NT2/D1 (cell line): ENCODE measurements around the gene APC.

Experiments
- SUZ12 ChIP-seq: IDR thresholded peaks from 2 replicates; pipeline ENCODE4 v1.6.1; 2011; ENCODE audit not compliant: insufficient read length, insufficient read depth; ENCODE audit errors: extremely low read depth
- YY1 ChIP-seq: IDR thresholded peaks from 2 replicates; pipeline ENCODE4 v1.6.1; 2011; ENCODE audit not compliant: insufficient read length, insufficient read depth
- ZNF274 ChIP-seq: IDR thresholded peaks from 2 replicates; pipeline ENCODE4 v1.6.1; 2011; ENCODE audit warnings: mild to moderate bottlenecking, low read depth, low read length

DNA sequence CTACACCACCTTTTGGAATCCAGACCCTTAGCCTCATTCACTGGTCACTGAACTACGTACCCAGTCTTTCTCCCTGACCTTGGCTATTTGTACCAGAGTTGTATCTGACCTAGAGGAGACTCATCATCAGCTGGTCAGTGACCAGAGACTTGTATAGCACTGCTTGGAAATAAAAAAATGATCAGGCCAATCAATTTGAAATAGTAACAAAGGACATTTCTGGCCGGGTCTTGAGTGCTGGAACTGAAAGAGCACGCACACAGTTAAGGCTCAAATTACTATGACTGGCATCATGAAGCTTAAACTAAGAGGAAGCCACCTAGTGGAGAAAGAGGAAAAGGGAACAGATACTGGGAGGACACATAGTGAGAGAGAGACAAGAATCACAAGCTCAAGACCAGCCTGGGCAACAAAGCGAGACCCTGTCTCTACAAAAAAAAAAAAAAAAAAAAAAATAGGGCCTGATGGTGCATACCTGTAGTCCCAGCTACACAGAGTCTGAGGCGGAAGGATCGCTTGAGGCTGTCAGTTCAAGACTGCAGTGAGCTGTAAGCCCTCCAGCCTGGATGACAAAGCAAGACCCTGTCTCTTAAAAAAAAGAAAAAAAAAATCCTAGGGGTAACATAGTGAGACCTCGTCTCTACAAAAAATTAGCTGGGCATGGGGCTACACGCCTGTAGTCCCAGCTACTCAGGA, 110.6 kb downstream of the APC start:
- TF ChIP-seq ZNF274 (no peak), YY1 (no peak), SUZ12 (no peak)
